Left colon (tissue), 2 donors: ENCODE data around the gene SPRR1A. TPM values are rescaled to one million over a fixed set of nuclear protein-coding genes. Genes with fewer than 3 reads are reported as not detected.

Experiments used
- ATAC-seq: fragments of 200-7000 bp; cut with Tn5 transposase; one replicate; pipeline ENCODE4 v1.9.1; 2020; ENCODE audit warnings: mild to moderate bottlenecking, moderate library complexity
- DNase-seq, 2 donors: peaks; one replicate each; pipeline ENCODE4 v3.0.0-alpha.2; 2020
- intact Hi-C, 2 donors: fragments of 100-400 bp; cut with DNase I in 1 of 2; cut with micrococcal nuclease in 1 of 2; formaldehyde crosslinking; loops; one replicate each; pipeline versions ENCODE4 v1.11.2 to v1.14.0; 2022; cut with DNase I, micrococcal nuclease
- long read RNA-seq: library from polyadenylated mRNA; unstranded; transcript quantifications from one replicate; pipeline ENCODE4 v2.0.0, GENCODE V29; 2021
- total RNA-seq, 2 donors: library from RNA; stranded (reverse); fragmentation: NEBNext Ultra II Directional; extraction: Animal tissue kit (Norgen Biotek cat#: 25700); gene quantifications; one replicate each; pipeline ENCODE4 v1.2.1, GENCODE V29; 2021
- donor health status: DM: no; HTN: no; CAD: no.
- donor health status: DM: yes; HTN: yes; CAD: no.

SPRR1A gene, protein sequence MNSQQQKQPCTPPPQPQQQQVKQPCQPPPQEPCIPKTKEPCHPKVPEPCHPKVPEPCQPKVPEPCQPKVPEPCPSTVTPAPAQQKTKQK
- total RNA-seq = not detected
- long read RNA-seq = 0 reads

DNA sequence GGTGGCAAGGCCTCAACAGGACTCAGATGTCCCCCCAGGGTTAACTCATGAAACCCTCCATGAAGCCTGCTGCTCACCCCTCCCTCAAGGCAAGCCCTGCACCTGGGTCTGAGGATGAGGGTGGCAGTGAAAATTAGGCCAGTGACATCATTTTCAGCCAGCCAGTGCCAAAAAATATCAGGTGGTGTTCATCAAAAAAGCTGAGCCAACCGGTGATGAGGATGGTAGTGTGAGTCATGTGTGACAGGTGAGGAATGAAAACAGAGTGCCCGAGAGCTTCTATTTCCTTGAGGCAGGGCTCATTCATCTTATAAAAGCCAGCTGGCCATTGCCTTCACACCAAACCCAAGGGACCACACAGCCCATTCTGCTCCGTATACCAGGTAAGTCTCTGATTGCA is at the start of gene SPRR1A:
TSS of gene SPRR1A (plus strand) at position 339 of the 400 bp plus-strand sequence. CDS start 1,150 bp downstream, outside the sequence.
- intact Hi-C loops = no loop called here
- DNase-seq (no peak), ATAC-seq (no peak)

DNA sequence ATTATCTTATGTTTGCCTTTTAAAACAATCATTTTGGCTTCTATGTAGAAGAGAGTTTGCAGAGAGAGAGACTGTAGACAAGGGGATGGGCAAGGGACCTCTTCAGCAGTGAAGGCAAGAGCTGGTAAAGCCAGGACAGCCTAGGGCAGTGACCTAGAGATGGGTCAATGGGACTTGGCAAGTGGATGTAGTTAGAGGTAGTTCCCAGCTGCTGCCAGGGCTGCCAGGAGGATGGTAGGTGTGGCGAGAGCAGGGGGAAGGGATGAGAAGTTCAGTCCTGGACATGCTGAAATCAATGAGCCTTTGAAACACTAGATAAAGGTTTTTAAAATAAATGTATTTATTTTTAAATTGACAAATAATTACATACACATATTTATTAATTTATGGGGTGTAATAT is 43.3 kb upstream of the SPRR1A start:
- intact Hi-C loops = no loop called here
- ATAC-seq (no peak), DNase-seq (no peak)

DNA sequence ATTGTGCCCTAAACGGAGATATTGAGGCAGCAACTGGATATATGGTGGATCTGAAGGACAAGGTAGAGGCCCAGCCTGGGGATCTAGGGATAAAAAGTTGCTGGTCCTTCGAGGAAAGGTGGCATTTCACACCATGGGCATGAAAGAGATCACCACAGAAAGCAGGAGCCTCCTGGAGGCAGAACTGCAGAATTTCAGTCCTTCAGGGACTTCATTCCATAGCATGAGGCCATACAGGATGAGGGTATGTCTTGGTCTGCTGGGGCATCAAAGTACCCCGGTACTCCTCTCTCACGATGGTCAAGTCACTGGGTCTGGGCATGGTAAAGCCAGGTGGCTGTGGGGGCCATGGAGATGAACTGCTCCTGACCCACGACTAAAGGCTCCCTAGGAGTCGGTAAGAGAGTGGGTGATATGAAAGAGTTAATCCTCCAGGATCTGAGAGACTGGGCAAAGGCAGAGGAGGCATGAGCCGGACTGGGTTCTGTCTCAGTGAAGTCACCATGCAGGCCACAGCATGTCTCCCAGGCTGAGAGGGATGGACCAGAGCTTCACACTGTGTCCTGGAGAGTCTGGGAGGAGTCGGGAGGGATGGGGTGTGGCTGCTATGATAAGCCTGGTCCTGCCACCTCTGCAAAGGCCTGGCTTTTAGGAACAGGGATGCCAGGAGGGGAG is 42.7 kb upstream of the SPRR1A start:
- no peak for DNase-seq
- intact Hi-C loops = no loop called here
- no peak for ATAC-seq

DNA sequence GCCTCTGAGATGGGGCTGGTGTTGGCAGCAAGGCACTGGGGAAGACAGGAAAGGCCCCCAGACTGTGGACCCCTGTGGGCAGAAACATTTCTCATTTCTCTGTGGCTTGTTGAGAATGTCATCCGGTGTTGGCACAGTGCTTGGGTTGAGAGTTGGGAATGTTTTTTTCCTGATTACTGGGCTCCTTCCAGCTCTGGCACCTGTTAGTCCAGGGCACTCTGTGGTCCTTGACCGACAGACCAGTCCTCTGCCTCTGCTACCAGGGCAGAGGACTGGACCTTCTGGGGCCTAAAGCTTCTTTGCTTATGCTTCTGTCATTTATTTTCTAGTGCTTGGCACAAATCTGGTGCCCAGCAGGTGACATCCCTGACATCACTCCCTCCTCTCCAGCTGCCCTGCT is 41.7 kb upstream of the SPRR1A start:
- ATAC-seq (no peak), DNase-seq (no peak)
- intact Hi-C loops = no loop called here

DNA sequence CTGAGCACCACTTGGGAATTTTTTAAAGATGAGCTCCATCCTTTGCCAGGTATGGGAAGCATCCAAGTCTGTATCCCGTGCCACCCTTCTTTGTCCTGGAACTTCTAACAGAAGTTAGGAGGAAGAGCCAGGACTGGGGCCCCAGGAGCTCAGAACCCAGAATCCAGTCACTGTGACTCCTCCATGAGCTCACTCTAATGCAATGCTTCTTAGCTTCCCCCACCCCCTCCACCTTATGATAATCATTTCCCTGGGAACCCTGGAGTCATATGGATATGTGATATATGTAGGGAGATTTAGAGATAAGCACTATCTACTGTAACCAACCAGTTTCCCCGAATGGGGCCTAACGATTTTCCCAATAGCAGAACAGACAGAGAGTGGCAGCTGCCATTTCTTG is 37.6 kb upstream of the SPRR1A start:
- intact Hi-C loops = no loop called here
- DNase-seq = no peak

DNA sequence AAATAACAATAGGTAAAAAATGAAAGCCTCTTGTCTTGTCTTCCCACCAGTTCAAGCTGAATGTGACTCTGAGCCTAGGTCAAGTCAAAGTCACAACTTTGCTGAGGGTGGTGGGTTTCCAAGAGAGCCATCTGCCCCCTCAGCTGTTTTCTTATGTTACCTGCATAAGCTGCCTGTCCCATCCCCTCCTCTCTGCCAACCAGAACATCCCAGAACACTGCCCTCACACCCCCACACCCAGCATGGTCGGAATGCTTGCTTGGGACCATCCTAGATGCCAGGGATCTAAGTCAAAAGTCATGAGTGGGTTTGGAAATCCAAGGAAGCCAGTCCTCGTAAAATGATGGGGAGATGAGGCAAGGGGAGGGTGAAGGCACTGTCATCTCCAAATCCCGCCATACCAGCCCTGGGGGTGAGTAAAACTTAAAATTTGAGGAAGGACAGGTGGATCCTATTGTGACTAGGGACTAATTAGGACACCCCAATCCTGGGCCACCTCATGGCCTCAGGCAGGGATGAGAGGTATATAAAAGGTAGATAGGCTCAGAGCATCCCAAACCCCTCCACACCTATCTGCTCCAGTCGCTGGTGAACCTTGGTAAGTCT is 37.1 kb upstream of the SPRR1A start, which contains the start of gene SPRR5:
TSS of gene SPRR5 (plus strand) at position 556 of the 606 bp plus-strand sequence. CDS start 1,349 bp downstream, outside the sequence.
- ATAC-seq (no peak), DNase-seq (no peak)
- intact Hi-C loops = no loop called here

More for the DNA sequence above, 37.6 kb upstream of the SPRR1A start:
- no peak for ATAC-seq

DNA sequence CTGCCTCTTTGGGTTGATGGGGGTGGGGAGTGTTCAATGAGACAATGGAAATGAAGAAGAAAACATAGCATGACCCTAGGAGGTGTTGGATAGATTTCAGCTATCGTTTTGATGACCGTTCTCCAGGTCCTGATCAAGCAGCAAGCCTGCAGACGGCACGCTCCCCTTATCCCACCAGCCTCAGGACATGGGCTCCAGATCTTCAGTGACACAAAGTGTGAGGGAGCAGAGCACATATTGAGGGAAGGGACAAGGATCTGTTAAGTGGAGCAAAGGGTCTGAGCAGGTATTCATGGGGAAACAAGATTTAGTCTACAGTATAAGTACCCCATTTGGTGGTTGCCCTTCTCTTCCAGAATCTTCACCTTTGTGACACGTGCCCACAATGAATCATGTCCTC is 32.2 kb upstream of the SPRR1A start:
- no peak for ATAC-seq
- intact Hi-C loops = no loop called here
- no peak for DNase-seq

DNA sequence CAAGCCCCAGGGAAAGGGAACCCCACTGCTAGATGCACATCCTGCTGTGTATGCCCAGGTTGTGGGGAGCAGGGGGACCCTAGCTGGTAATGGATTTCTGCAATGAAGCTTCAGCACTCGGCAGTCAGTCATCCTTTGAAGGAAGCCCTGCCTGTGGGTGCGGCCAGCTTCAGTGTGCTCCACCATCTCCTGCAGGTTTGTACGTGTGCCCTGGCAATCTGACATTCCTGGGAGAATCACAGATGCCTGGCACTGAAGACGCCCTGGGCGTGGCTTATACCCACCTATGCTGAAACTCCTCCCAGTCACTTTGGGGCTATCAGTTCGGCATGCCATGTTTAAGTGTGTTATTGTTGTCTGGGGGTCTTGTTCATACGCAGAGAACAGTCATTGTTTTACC is 30.1 kb upstream of the SPRR1A start:
- ATAC-seq (no peak), DNase-seq (no peak)
- intact Hi-C loops = no loop called here

DNA sequence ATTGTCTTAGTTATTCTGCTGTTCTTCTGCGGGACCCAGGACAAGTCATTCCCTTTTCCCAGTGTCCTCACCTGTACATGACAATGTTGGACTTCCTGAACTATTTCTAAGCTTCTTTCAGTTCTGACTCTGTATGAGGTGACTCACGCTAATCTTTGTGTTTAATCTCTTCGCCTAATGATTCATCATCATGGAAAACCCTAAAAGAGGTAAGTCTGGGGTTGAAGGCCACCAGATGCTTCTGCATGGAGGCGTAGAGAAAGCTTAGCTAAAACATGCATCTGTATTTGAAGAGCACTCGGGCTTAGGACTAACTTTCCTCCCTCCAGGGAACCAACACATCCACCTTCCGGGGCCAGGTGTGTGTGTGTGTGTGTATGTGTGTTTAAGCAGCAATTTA is 29.4 kb upstream of the SPRR1A start:
- DNase-seq = no peak
- intact Hi-C loops = no loop called here
- ATAC-seq = no peak

DNA sequence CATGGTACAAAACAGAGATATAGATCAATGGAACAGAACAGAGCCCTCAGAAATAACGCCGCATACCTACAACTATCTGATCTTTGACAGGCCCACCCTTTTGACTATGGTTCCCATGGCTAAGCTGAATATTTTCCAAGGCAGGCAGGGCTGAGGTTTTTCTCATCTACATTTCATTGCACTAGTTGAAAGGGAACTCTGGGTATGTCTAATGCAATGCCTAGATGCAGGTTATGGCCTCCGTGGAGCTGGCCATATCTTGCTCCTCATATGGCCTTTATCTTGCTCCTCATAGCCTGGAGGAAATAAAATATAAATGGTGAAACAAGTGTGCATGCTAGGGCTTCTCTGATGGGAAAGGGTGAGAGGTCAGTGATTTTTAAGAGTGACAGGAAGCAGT is 26.3 kb upstream of the SPRR1A start:
- DNase-seq (no peak), ATAC-seq (no peak)
- intact Hi-C loops = no loop called here

DNA sequence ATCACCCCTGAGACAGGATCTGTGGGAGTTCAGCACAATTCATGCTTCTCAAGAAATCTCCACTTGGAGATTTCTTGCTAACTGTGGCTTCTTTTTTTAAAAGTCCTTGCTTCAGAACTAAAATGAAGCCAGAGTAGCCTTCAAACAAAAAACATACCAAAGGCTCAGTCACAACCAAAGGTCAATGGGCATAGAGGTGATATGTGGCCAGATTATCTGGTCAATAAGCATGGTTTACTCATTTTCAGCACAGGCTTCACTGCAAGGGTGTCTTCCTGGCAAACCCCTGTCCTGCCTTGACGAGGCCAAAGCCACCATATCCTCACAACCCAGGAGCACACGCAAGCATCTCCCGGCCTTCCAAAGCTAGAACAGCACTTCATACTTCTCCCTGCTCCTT is 24.6 kb upstream of the SPRR1A start:
- ATAC-seq = no peak
- no peak for DNase-seq
- intact Hi-C loops = no loop called here

DNA sequence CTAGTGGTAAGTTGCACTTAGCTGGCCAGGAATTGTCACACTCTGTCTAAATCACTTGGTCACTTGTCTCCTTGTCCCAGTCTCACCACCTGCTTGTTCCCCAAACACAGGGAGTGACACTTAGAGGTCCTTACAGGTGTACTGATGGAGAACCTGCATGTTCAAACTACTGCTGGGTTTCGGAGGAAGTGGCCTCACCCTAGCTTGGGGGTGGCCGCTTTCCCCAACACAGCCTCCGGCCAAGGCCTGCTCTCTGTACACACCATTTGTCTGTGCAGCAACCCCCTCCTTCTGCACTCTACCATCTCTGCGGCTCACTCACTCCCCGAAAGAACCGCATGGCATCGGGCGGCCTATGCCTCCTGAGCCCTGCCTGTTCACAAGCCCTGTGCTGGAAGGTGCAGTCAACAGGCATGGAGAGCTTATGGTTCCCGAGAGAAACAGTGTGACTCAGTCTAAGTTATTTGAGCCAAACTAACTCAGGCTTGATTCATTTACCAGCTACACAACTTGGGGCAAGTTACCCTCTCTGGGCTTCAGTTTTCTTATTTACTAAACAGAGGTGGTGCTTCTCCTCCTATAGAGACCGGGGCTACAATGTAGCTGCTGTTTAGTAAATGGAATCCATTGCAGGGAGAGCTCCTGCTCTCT is 24.0 kb upstream of the SPRR1A start:
- intact Hi-C loops = no loop called here
- no peak for ATAC-seq

DNA sequence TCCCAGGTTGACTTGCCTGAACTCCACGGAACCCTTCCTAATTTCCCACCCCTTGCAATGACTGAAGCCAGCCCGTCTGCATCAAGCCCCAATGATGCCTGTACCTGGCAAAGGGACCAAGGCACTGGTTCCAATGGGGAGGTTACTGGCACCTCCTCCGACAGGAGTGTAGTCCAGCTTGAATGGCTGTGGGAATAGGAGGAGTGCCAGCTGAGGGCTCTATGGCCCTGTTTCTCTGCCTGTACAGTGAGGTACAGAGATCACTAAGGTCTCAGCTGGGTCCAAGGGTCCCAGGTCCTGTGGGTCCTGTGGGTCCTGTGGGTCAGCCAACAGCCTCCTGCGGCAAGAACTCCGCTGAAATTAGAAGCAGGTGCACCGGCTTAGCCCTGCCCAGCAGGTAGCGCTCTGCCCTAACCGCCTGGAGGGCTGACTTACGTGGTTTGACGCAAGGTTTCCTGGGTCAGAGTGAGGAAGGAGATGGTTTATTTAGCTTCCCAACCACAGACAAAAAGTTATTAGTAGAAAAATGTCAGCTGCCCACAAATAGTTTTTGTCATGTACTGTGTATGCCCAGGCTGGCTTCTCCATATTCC is 23.3 kb upstream of the SPRR1A start:
- no peak for ATAC-seq

More for the DNA sequence above, 24.0 kb upstream of the SPRR1A start:
- no peak for DNase-seq

DNA sequence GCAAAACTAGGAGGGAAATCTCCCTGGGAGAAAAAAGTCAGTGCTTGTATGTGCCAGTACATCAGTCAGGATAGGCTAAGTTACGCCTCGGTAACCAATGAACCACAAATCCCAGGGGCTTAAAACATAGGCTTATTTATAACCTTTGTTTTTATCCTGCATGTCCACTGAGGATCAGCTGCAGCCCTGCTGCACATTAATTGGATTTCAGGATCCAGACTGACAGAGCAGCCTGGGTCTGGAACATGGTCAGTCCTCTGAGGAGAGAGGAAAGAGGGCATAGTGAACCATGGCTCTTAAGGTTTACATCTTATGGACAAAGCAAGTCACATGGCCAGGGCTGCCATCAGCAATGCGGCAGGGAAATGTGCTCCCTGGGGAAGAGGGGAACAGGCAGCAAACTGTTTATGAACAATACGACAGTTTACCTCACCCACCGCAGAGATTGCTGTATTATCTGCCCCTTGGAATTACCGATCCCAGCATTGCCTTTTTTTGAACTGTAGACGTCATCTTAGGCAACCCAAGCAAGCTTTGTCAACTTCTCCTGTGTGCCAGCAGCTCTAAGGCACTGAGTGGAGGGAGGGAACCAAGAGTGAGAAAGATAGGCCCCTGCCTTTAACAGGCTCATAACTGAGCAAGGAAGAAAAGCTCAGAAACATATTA is 22.5 kb upstream of the SPRR1A start:
- ATAC-seq (no peak), DNase-seq (no peak)
- intact Hi-C loops = no loop called here

More for the DNA sequence above, 23.3 kb upstream of the SPRR1A start:
- intact Hi-C loops = no loop called here
- DNase-seq = no peak

DNA sequence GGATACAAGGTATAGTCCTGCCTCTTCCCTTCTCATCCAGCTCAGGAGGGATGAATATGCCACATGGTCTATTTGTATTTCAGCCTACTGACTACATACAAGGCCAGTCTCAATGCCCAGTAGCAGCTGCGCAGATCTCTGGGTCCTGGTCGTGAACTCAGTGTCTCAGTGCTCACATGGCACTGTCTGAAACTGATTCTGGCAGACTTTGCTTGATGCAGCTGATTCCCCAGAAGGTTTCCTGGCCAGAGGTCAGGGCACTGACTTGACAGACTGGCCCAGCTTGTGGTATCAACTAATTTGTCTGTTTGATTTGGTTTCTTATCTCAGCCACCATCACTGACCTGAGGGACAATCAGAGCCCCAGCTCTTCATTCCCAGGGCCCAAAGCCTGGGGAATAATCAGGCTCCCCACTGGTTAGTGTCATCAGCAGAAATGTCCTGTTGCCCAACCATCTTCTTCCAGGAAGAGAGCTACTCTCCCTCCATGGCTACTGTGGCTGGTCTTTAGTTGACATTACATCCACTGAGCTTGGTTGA is 20.9 kb upstream of the SPRR1A start:
- no peak for DNase-seq
- intact Hi-C loops = no loop called here
- no peak for ATAC-seq

DNA sequence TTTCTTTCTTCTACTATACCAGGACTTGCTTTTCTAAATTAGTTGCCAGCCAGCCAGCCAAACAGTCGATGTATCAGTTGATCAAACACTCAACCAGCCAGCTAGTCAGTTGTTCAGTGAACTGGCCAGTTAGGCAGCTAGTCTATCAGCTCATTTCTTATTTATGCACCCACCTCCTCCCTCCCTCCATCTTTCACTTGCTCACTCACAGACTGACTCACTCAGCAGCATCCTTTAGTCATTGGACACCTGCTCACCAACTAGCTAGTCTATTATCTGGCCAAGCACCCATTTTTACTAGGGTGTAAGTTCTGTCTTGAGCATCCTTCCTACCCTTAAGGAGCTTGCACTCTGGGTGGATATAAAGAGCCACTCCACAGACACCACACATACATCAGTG is 19.3 kb upstream of the SPRR1A start:
- intact Hi-C loops = no loop called here
- ATAC-seq = no peak
- DNase-seq = no peak

DNA sequence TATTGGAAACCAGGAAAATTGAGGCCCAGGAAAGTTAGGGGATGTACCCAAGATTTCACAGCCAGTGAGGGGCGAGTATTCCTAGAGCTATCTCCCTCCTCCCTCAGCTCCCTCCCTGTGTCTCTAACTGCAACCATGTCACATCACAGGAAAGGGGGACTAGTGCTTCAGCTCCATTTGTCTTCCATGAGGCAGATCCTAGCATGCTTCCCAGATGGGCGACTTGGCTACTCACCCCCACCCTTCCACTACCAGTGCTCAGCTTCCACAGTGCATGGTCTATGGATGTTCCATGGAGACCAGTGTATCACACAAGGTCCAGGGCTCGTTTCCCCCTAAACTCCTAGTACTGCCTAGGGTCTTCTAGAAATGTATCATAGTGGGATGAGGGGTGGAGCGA is 18.0 kb upstream of the SPRR1A start:
- intact Hi-C loops = no loop called here
- ATAC-seq = no peak
- no peak for DNase-seq

DNA sequence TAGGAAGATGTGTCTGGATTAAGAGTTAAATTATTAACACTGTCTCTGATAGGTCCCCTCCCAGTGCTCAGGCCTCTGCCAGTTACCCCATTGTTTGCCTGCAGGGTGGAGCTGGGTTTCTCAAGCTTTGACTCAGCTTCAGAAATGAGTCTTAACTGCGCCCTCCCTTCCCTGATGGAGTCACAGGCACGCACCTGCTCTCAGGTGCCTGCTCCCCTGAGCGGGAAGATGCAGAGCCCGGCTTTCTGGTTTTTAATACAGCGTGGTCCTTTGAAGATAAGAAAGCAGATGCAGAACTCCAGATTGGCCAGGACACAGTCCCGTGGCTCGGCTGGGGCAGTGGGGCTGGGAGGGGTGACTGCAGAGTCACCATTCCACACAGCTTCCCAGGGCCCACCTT is 16.7 kb upstream of the SPRR1A start:
- no peak for ATAC-seq
- intact Hi-C loops = no loop called here
- DNase-seq = no peak

DNA sequence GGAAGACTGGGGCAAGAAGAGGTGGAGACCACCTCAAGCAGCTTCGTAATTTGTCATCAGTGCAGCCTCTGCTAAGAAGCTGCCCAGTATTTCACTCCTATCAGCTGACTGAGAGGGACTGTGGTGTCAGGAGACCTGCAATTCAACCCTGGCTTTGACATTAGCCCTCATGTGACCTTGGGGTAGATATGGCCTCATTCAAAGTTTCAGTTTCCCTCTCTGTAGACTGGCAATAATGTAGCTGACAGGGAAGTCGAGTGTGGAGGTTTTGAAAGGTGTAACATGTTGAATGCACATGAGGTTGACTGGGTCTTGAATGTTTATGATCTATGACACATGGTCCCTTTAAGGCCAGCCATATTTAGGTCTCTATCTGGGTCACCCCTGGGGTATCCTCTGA is 15.6 kb upstream of the SPRR1A start:
- intact Hi-C loops = no loop called here
- ATAC-seq = no peak
- no peak for DNase-seq
